Measurements from ENCODE around the gene TBC1D10A. TPM values are rescaled to one million over a fixed set of nuclear protein-coding genes. Genes with fewer than 3 reads are reported as not detected.
A peak's percentile ranks its signal among the peaks of the same experiment; 100 is the strongest.

Gene TBC1D10A
- total RNA-seq, 2 experiments from 2014 or later = 20.5 to 21.1 TPM

- CTCF ChIA-PET = interaction anchor here (0.7 to 8.3 kb wide), 6 partner anchors 11 to 237 kb away, joined by 3 to 98 read pairs (median 4); partner anchors contain the start of gene CASTOR1
Measured at GRCh38 chr22:30325065-30325720, 1.5 kb downstream of the TBC1D10A start.

DNA sequence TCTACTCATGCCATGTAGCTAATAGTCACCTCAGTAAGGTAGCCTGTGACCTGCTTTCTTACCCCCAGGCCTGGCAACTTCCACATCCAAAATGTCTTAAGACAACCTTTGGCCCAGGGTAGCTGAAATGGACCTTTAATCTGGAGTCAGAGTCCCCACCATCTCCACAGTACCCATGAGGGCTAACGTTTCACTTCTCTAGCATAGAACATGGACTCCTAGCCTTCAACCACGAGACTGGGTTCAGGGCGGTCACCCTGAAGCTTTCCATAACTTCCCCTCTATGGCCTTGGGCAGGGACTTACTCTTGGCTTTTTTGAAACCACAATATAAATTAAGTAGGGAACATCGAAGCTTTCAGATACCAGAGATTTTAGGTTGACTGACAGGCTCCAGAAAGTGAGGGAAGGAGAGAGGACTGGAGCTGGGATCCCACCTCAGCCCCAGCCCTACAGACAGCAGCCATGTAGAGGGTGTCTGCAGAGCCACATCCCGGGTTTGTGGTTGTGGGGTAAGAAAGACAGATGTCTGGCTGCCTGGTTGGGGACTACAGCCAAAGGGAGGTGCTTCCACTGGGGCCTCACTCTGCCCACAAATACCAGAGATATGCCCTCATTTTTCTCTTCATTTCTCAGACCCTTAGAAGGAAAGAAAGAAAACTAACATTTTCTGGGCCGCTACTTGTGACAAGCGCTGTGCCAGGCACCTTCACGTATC, 2.6 kb downstream of the TBC1D10A start:
- POLR2A ChIA-PET = interaction anchor here (0.7 to 8.5 kb wide), 9 partner anchors 11 to 66 kb away, joined by 3 to 68 read pairs (median 4); partner anchors contain the start of gene CASTOR1
- no peak for TF ChIP-seq CTCF (IDR thresholded peaks at IDR 0.05)
- ATAC-seq (peak; percentile 40), DNase-seq (peak; percentile 79)
- Mint-ChIP-seq H3K27ac (peak overlapping the region; percentile 81), H3K36me3 (ENCODE audit: low read depth) (peaks cover 12% of the 10 kb centered on the region), H3K27me3 (no peaks in the 10 kb centered on the region), H3K4me1 (ENCODE audit: low read depth) (peaks cover 62% of the 10 kb centered on the region), H3K4me3 (peak overlapping the region; percentile 81), H3K9me3 (no peaks in the 10 kb centered on the region)
- CTCF ChIA-PET = interaction anchor here (0.9 to 8.3 kb wide), 5 partner anchors 10 to 236 kb away, joined by 3 to 98 read pairs (median 4); partner anchors contain the start of gene CASTOR1
- intact Hi-C loops (cut with micrococcal nuclease) = loop anchor here (2.0 kb wide), 1 partner anchor 13 kb away; no protein-coding TSS in a partner anchor

More at GRCh38 chr22:30325065-30325720, 1.5 kb downstream of the TBC1D10A start:
- Mint-ChIP-seq H3K4me1 (ENCODE audit: low read depth) (peaks cover 54% of the 10 kb centered on the region), H3K4me3 (peak overlapping the region; percentile 81), H3K9me3 (no peaks in the 10 kb centered on the region), H3K27ac (peak overlapping the region; percentile 81), H3K27me3 (no peaks in the 10 kb centered on the region), H3K36me3 (ENCODE audit: low read depth) (peaks cover 15% of the 10 kb centered on the region)
- no peak for TF ChIP-seq CTCF (IDR thresholded peaks at IDR 0.05)
- POLR2A ChIA-PET = interaction anchor here (0.7 to 8.5 kb wide), 11 partner anchors 10 to 60 kb away, joined by 3 to 68 read pairs (median 6); partner anchors contain the start of genes CASTOR1, CCDC157 and SF3A1
- ATAC-seq (no peak), DNase-seq (no peak)
- intact Hi-C loops (cut with micrococcal nuclease) = loop anchor here (2.0 kb wide), 1 partner anchor 14 kb away; no protein-coding TSS in a partner anchor

DNA sequence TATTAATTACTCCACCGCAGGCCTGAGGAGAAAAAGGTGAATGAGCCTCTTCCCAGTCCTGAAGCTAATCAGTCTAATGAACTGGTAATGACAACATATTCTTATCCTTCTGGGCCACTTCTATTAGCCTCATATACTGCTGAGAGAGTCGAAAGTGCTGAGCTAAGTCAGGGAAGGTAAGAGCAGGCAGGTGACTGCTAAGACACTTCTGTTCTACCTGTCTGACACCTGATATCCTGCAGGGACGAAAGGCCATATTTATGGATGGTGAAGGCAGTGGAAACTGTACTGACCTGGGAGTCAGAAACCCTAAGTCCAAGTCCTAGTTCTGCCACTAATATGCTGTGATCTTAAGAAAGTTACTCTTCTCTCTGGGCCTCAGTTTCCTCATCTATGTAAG, 3.5 kb downstream of the TBC1D10A start:
- POLR2A ChIA-PET = interaction anchor here (0.9 to 8.5 kb wide), 6 partner anchors 10 to 101 kb away, joined by 3 to 68 read pairs (median 5); no protein-coding TSS in a partner anchor
- CTCF ChIA-PET = interaction anchor here (1.5 to 8.3 kb wide), 5 partner anchors 9 to 33 kb away, joined by 4 to 98 read pairs (median 5); partner anchors contain the start of gene CASTOR1
- ATAC-seq = no peak

DNA sequence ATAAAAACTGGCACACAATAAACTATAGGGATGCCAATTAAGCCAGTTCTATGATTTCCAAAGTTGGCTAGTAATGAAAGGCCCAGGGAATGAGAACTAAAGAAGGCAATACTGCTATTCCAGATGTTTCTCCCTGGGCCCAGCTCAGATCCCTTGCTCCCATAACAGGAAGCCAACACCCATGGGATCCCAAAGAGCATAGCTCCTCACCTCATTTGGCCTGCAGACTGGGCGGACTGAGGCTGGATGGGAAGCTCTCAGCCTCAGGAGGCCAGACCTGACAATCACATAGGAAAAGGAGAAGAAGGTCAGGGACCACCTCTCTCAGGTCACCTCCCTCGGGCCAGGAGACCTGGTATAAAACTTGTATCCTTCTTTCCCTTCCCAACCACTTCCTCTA, 5.3 kb downstream of the TBC1D10A start:
- ATAC-seq = no peak
- H3K27me3 Mint-ChIP-seq = no peaks in the 10 kb centered on the region
- ChIA-PET CTCF (interaction anchor here (1.8 kb wide), 2 partner anchors 22 to 66 kb away, joined by 4 to 6 read pairs; no protein-coding TSS in a partner anchor), POLR2A (interaction anchor here (0.8 to 8.5 kb wide), 4 partner anchors 8 to 58 kb away, joined by 3 to 68 read pairs (median 4); partner anchors contain the start of gene CASTOR1)
- intact Hi-C loops (cut with micrococcal nuclease) = no loop called here
- no peak for TF ChIP-seq CTCF (IDR thresholded peaks at IDR 0.05)
- no peak overlapping the region for H3K4me3 Mint-ChIP-seq
- peaks cover 14% of the 10 kb centered on the region for H3K36me3 Mint-ChIP-seq (ENCODE audit: low read depth)
- no peaks in the 10 kb centered on the region for H3K9me3 Mint-ChIP-seq
- no peak for DNase-seq
- peaks cover 78% of the 10 kb centered on the region for H3K4me1 Mint-ChIP-seq (ENCODE audit: low read depth)
- H3K27ac Mint-ChIP-seq = peak overlapping the region; percentile 26

More for the DNA sequence above, 3.5 kb downstream of the TBC1D10A start:
- peaks cover 72% of the 10 kb centered on the region for H3K4me1 Mint-ChIP-seq (ENCODE audit: low read depth)
- TF ChIP-seq CTCF (IDR thresholded peaks at IDR 0.05) = no peak
- intact Hi-C loops (cut with micrococcal nuclease) = no loop called here
- no peak for DNase-seq
- H3K27me3 Mint-ChIP-seq = no peaks in the 10 kb centered on the region
- peak overlapping the region; percentile 49 for H3K27ac Mint-ChIP-seq
- H3K4me3 Mint-ChIP-seq = no peak overlapping the region
- H3K36me3 Mint-ChIP-seq (ENCODE audit: low read depth) = peaks cover 11% of the 10 kb centered on the region
- no peaks in the 10 kb centered on the region for H3K9me3 Mint-ChIP-seq
